ENCODE measurements around the gene PRM3. TPM values are rescaled to one million over a fixed set of nuclear protein-coding genes. Genes with fewer than 3 reads are reported as not detected.

The PRM3 gene
- total and polyA plus RNA-seq, 4 experiments from 2014 or later = not detected

GRCh38 chr16:11239644-11240632 lies 33.5 kb downstream of the PRM3 start:
- DNase-seq = no peak
- H3K27me3 Mint-ChIP-seq = no peaks in the 10 kb centered on the region
- Histone ChIP-seq H3K27ac (ENCODE audit: low read depth, low read length) (no peak overlapping the region), H3K36me3 (ENCODE audit: insufficient read depth, low read length) (no peaks in the 10 kb centered on the region), H3K27me3 (ENCODE audit: insufficient read depth, low read length) (no peaks in the 10 kb centered on the region), H3K9me3 (ENCODE audit: control insufficient read depth in 1 of 2, low read length in 2 of 2) (no peaks in the 10 kb centered on the region), H3K4me1 (ENCODE audit: insufficient read depth, low read length) (peaks cover 30% of the 10 kb centered on the region), H3K4me3 (ENCODE audit: low read length in 2 of 2) (no peak overlapping the region)
- ChIA-PET CTCF (ENCODE audit: partially characterized antibody) (interaction anchor here (1.3 to 1.8 kb wide), 2 partner anchors 15 to 16 kb away, joined by 3 to 6 read pairs; partner anchors contain the start of gene SOCS1), POLR2A (ENCODE audit: partially characterized antibody) (interaction anchor here (1.3 to 1.6 kb wide), 4 partner anchors 12 to 18 kb away, joined by 3 to 20 read pairs (median 6); partner anchors contain the start of gene SOCS1)
- no peaks in the 10 kb centered on the region for H3K36me3 Mint-ChIP-seq
- H3K4me1 Mint-ChIP-seq = peaks cover 8 to 14% (median 13%) of the 10 kb centered on the region in 4 donors
- peak overlapping the region in 5 of 8 donors; percentile 55 to 80 (median 69) for H3K4me3 Mint-ChIP-seq
- intact Hi-C loops (cut with micrococcal nuclease) = no loop called here
- peak overlapping the region in 6 of 7 donors; percentile 25 to 81 (median 60) for H3K27ac Mint-ChIP-seq
- peaks cover 0 to 1% (median 0%) of the 10 kb centered on the region in 8 donors for H3K9me3 Mint-ChIP-seq

GRCh38 chr16:11238272-11239202 lies 34.9 kb downstream of the PRM3 start:
- POLR2A ChIA-PET (ENCODE audit: partially characterized antibody) = interaction anchor here (0.8 kb wide), 1 partner anchor 13 kb away, joined by 4 read pairs; no protein-coding TSS in a partner anchor

GRCh38 chr16:11236461-11237254 lies 36.8 kb downstream of the PRM3 start:
- Histone ChIP-seq H3K36me3 (ENCODE audit: insufficient read depth, low read length) (no peaks in the 10 kb centered on the region), H3K27ac (ENCODE audit: low read depth, low read length) (no peak overlapping the region), H3K4me1 (ENCODE audit: insufficient read depth, low read length) (peaks cover 61% of the 10 kb centered on the region), H3K4me3 (ENCODE audit: low read length in 2 of 2) (no peak overlapping the region), H3K9me3 (ENCODE audit: control insufficient read depth in 1 of 2, low read length in 2 of 2) (no peaks in the 10 kb centered on the region), H3K27me3 (ENCODE audit: insufficient read depth, low read length) (no peaks in the 10 kb centered on the region)
- intact Hi-C loops (cut with micrococcal nuclease) = no loop called here
- Mint-ChIP-seq H3K27ac (peak overlapping the region in 4 of 7 donors; percentile 6 to 55 (median 39)), H3K36me3 (no peaks in the 10 kb centered on the region), H3K4me3 (no peak overlapping the region), H3K9me3 (peaks cover 0 to 1% (median 0%) of the 10 kb centered on the region in 8 donors), H3K27me3 (no peaks in the 10 kb centered on the region), H3K4me1 (peaks cover 33 to 44% (median 38%) of the 10 kb centered on the region in 4 donors)
- no peak for DNase-seq
- ChIA-PET CTCF (ENCODE audit: partially characterized antibody) (interaction anchor here (1.1 to 2.9 kb wide), 3 partner anchors 12 to 18 kb away, joined by 3 to 9 read pairs (median 5); partner anchors contain the start of gene SOCS1), POLR2A (ENCODE audit: partially characterized antibody) (interaction anchor here (1.5 to 7.7 kb wide), 2 partner anchors 11 to 20 kb away, joined by 5 to 127 read pairs; partner anchors contain the start of gene SOCS1)

More at GRCh38 chr16:11238272-11239202, 34.9 kb downstream of the PRM3 start:
- intact Hi-C loops (cut with micrococcal nuclease) = no loop called here
- Mint-ChIP-seq H3K27me3 (no peaks in the 10 kb centered on the region), H3K27ac (no peak overlapping the region), H3K9me3 (peaks cover 0 to 1% (median 0%) of the 10 kb centered on the region in 8 donors), H3K36me3 (no peaks in the 10 kb centered on the region), H3K4me3 (no peak overlapping the region), H3K4me1 (peaks cover 21 to 25% (median 24%) of the 10 kb centered on the region in 4 donors)
- Histone ChIP-seq H3K9me3 (ENCODE audit: control insufficient read depth in 1 of 2, low read length in 2 of 2) (no peaks in the 10 kb centered on the region), H3K27me3 (ENCODE audit: insufficient read depth, low read length) (no peaks in the 10 kb centered on the region), H3K36me3 (ENCODE audit: insufficient read depth, low read length) (no peaks in the 10 kb centered on the region), H3K4me3 (ENCODE audit: low read length in 2 of 2) (no peak overlapping the region), H3K27ac (ENCODE audit: low read depth, low read length) (no peak overlapping the region), H3K4me1 (ENCODE audit: insufficient read depth, low read length) (peaks cover 44% of the 10 kb centered on the region)
- no peak for DNase-seq
- CTCF ChIA-PET (ENCODE audit: partially characterized antibody) = interaction anchor here (2.9 kb wide), 1 partner anchor 16 kb away, joined by 9 read pairs; the partner anchor contains the start of gene SOCS1

- Mint-ChIP-seq H3K4me3 (peak overlapping the region in 1 of 8 donors; percentile 8), H3K27ac (peak overlapping the region in 6 of 7 donors; percentile 32 to 93 (median 63)), H3K9me3 (peaks cover 0 to 1% (median 0%) of the 10 kb centered on the region in 8 donors), H3K4me1 (peaks cover 34 to 54% (median 44%) of the 10 kb centered on the region in 4 donors), H3K36me3 (no peaks in the 10 kb centered on the region), H3K27me3 (no peaks in the 10 kb centered on the region)
- ChIA-PET POLR2A (ENCODE audit: partially characterized antibody) (interaction anchor here (1.0 to 7.7 kb wide), 3 partner anchors 10 to 21 kb away, joined by 3 to 127 read pairs (median 5); partner anchors contain the start of gene SOCS1), CTCF (ENCODE audit: partially characterized antibody) (interaction anchor here (0.9 to 1.2 kb wide), 3 partner anchors 11 to 19 kb away, joined by 3 to 5 read pairs (median 4); no protein-coding TSS in a partner anchor)
- DNase-seq = no peak
- Histone ChIP-seq H3K4me1 (ENCODE audit: insufficient read depth, low read length) (peaks cover 59% of the 10 kb centered on the region), H3K27ac (ENCODE audit: low read depth, low read length) (no peak overlapping the region), H3K27me3 (ENCODE audit: insufficient read depth, low read length) (no peaks in the 10 kb centered on the region), H3K4me3 (ENCODE audit: low read length in 2 of 2) (no peak overlapping the region), H3K9me3 (ENCODE audit: control insufficient read depth in 1 of 2, low read length in 2 of 2) (no peaks in the 10 kb centered on the region), H3K36me3 (ENCODE audit: insufficient read depth, low read length) (no peaks in the 10 kb centered on the region)
- intact Hi-C loops (cut with micrococcal nuclease) = no loop called here
Observed at GRCh38 chr16:11235703-11235991, 37.8 kb downstream of the PRM3 start.

- no peaks in the 10 kb centered on the region for H3K27me3 ChIP-seq (ENCODE audit: insufficient read depth, low read length)
- DNase-seq = no peak
- Mint-ChIP-seq H3K9me3 (peaks cover 0 to 1% (median 0%) of the 10 kb centered on the region in 8 donors), H3K4me1 (peaks cover 30 to 57% (median 42%) of the 10 kb centered on the region in 4 donors), H3K27ac (peak overlapping the region; percentile 39 to 93 (median 81)), H3K4me3 (peak overlapping the region in 4 of 8 donors; percentile 11 to 67 (median 32)), H3K36me3 (no peaks in the 10 kb centered on the region), H3K27me3 (no peaks in the 10 kb centered on the region)
- H3K9me3 ChIP-seq (ENCODE audit: control insufficient read depth in 1 of 2, low read length in 2 of 2) = no peaks in the 10 kb centered on the region
- ChIA-PET CTCF (ENCODE audit: partially characterized antibody) (interaction anchor here (0.9 to 2.9 kb wide), 4 partner anchors 11 to 20 kb away, joined by 4 to 17 read pairs (median 8); partner anchors contain the start of gene SOCS1), POLR2A (ENCODE audit: partially characterized antibody) (interaction anchor here (1.0 to 7.7 kb wide), 5 partner anchors 10 to 562 kb away, joined by 3 to 127 read pairs (median 5); partner anchors contain the start of genes SOCS1 and ZC3H7A)
- no peaks in the 10 kb centered on the region for H3K36me3 ChIP-seq (ENCODE audit: insufficient read depth, low read length)
- H3K27ac ChIP-seq (ENCODE audit: low read depth, low read length) = no peak overlapping the region
- no peak overlapping the region for H3K4me3 ChIP-seq (ENCODE audit: low read length in 2 of 2)
- H3K4me1 ChIP-seq (ENCODE audit: insufficient read depth, low read length) = peaks cover 54% of the 10 kb centered on the region
- intact Hi-C loops (cut with micrococcal nuclease) = no loop called here
Observed at GRCh38 chr16:11234884-11235702, 38.3 kb downstream of the PRM3 start.

Data from CD4-positive, alpha-beta memory T cell (primary cell).